Esophagus muscularis mucosa (tissue), 4 donors: Measurements from ENCODE around the gene ATG10.

Source experiments
- CTCF ChIP-seq, 3 experiments: fragments of 200-600 bp in 2 of 3; fragments of 450-650 bp in 1 of 3; sonication (generic) in 2 of 3; IDR thresholded peaks; one replicate each; pipeline ENCODE4 v1.5.1; 2017 to 2019; ENCODE audit warnings: antibody characterized with exemption in 3 of 3, mild to moderate bottlenecking in 2 of 3, moderate library complexity in 1 of 3
- EP300 ChIP-seq: sonication (generic); formaldehyde crosslinking; IDR thresholded peaks from one replicate; pipeline ENCODE4 v1.6.1; 2017; ENCODE audit warnings: antibody characterized with exemption
- POLR2A ChIP-seq: fragments of 450-650 bp; IDR thresholded peaks from one replicate; pipeline ENCODE4 v1.6.1; 2017; ENCODE audit warnings: antibody characterized with exemption, moderate library complexity, mild to moderate bottlenecking, low read depth

GRCh38 chr5:82277613-82277986 lies 305.8 kb downstream of the ATG10 start:
- TF ChIP-seq CTCF (IDR thresholded peaks at IDR 0.05) (no peak), EP300 (no peak), POLR2A (no peak)
